Stimulated activated CD8-positive, alpha-beta memory T cell treated with anti-CD3 and anti-CD28 coated beads, Interleukin-12 subunit alpha, Interleukin-12 subunit beta, amount 100 ng/mL, for 24 hours (primary cell): ENCODE results near the gene CLN3.
"Not testable (repeated sequence)": the region's sequence is repeated elsewhere in the genome, so short reads cannot be mapped to it uniquely, and the experiment has no call there.

Experiments used
- DNase-seq: peaks from one replicate; pipeline ENCODE4 v3.0.0-alpha.2; 2020; ENCODE audit errors: extremely low read depth

CLN3 gene

DNA sequence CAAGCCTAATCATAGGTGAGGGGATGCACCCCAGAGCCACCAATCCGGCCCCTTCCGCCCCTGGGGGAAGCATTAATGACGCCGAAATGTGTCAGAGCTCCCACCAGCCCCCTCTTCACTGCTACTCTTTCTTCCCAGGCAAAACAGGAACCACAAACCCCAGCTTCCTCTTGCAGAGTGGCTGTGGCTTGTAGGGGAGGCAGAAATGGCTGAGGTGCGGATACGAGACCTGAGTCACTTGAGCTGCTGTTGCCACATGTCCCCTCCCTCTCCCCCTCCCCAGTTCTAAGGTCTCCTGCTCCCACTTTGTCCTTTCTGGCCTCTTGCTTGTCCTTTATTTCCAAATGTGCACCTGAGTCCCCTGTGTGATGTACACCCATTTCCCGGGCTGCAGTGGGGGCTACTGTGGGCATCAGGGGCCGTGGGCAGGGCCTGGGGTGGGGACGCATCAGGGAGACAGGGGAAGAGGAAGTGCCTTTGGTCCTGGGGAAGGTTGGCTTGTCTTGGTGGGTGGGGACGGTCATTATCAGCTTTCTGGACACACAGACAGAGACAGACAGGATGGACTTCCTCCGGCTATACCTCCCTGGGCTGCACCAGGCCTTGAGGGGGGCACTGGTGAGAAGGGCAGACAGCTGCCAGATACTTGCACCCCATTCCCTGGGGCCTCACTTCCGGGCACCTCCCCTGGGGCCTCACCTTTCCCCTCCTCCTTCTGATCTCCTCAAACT lies 2.4 kb upstream of the CLN3 start, which contains the start of gene APOBR:
APOBR (plus strand) TSS at position 523 of the 731 bp plus-strand sequence; CDS start at position 562, 39 bp downstream.
- DNase-seq: peak; percentile 68

DNA sequence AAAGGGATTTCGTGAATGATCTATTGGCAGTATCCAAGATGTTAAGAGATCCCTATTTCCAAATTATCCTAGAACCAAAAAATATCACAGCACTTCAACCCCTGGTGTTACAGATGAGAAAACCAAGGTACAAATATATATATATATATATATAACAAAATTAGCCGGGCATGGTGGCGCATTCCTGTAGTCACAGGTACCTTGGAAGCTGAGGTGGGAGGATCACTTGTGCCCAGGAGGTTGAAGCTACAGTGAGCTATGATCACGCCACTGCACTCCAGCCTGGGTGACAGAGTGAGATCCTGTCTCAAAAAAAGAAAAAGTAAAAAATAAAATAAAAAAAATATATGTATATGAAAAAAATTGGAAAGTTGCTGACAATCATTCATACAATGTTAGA lies 637 bp upstream of the CLN3 start:
- DNase-seq: no peak

DNA sequence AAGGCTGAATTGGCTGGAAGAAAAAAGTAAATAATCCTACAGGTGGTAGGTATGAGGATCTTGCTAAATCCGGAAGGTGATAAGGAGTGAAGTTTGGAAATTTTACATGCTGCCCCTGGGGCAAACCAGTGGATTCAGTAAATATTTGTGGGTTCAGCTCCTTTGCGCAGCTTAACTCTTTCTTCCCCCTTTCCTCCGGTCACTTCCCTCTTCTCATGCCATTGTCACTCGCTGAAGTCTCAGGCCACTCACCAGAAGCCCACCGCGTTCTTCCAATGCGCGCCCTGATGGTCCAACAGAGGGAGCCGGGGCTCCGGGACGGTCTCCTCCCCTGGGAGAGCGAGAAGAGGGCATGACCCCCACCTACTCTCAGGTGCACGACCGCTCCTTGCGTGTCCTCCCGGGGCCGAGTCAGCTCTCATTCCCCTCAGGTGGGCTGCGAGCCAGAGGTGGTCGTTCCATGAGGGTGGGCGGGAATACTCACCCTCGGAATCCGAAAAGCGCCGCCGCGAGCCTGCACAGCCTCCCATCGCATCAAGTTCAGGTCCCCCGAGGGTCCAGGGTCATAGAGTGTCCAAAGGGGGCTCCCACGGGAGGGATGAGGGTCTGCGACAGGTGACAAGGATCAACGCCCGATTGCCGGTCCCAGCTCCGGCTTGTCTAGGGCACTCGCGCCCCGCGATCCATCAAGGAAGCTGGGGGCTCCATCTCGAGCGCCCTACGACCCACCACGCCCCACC lies 474 bp downstream of the CLN3 start:
- DNase-seq: no peak

DNA sequence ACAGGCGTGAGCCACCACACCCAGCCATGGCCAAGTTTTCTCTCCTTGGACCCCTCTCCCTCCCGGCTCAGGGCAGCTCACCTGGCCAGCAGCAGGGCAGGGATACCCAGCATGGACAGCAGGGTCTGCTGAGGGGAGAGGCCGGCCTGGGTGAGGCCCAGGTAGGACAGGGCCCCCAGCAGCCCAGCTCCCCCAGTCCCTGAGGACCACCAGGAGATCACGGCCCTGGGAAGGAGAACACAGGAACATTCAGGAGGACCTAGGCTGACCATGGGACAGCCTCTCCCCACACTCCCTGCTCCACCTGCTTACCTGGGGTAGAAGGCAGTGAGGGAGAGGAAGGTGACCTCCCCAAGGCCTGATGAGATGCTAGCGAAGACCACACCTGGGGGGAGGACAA lies 5.6 kb downstream of the CLN3 start:
- DNase-seq: no peak

DNA sequence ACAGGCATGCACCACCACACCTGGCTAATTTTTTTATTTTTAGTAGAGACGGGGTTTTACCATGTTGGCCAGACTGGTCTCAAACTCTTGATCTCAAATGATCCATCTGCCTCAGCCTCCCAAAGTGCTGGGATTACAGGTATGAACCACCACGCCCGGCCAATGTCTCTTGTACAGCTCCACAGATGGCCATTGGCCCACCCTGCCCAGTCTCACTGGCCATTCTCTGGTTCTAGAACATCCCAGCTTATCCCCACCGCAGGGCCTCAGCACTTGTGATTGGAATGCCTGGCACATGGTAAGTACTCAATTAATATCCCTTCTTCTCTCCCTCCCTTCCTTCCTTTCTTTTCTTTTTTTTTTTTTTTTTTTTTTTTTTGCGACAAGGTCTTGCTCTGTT lies 8.5 kb downstream of the CLN3 start:
- DNase-seq: not testable (repeated sequence)

DNA sequence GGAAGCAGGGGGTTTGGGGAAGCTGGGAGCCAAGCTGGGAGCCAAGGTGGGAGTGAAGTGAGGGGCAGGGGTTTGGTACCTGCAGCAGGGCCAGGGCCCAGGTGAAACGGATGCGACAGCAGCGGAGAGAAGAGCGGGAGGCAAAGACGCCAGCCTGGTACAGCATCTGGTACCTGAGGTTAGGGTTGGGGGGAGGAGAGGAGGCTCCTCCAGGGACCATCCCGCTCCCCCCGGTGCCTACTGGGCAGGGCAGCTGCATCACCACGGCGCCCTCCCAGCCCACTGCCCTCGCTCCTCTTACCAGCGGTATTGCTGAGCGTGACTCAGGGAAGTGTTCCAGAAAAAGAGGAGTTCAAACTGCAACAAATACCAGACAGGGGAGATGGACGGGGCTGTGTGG lies 9.8 kb downstream of the CLN3 start:
- DNase-seq: no peak

DNA sequence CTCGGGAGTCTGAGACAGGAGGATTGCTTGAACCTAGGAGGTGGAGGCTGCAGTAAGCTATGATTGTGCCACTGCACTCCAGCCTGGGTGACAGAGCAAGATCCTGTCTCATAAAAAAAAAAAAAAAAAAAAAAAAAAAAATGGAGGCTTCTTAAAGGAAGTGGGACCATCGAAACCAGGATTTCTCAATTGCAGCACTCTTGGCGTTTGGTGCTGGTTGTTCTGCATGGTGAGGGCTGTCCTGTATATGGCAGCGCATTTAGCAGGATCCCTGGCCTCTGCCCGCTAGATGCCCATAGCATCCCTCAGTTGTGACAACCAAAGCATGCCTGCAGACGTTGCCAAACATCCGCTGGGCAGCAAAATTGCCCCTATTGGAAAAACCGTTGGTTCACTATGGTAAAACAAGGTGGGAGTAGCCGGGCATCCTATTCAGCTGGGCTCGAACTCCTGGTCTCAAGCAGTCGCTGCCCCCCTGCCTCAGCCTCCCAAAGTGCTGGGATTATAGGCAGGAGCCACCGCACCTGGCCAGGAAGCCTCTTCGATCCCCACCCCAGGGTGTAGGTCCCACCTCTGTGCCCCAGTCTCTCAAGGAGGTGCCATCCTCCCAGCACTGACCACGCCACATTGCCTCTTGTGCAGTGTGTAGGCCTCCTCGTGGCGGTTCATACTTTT lies 13.2 kb downstream of the CLN3 start:
- no peak for DNase-seq

DNA sequence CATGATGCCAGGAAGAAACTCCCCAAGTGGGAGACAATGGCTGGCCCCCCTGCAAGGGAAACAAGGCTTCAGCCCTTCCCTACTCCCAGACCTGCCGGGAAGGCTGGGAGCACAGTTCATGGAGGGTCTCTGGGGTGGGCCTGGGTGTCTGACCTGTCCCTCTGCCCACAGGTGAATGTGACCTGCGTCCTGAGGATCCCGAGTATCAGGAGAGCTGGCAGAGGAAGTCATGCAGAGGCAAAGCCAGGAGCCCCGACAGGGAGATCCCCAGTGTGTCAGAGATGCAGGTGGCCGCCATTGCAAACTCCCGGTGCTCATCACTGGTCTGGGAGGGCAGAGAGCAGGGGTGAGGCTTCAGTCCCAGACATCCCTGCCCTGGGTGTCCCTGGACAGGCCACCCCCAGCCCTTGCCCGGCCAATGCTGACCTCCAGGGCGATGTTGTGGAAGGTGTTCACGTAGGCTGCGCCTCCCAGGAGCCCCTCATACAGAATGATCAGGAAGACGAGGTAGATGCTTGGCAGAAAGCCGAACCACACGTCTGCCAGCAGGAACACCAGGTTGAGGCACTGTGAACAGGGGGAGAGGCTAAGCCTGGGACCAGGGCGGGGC lies 14.5 kb downstream of the CLN3 start:
- no peak for DNase-seq

DNA sequence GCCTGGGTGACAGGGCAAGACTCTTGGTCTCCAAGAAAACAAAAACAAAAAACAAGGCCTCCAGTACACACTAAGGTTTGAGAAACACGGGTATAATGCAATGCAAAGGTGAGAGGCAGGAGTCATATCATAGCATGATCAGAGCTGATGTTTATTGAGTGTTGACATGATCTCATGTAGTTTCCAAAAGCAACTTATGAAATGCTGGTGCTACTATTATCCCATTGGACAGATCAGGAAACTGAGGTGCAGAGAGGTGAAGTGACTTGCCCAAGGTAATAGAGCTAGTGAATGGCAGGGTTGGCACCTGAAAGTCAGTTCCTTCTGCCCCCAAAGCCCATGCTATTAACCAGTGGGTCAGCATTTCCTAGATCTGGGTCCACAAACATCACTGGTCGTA lies 16.7 kb downstream of the CLN3 start:
- DNase-seq: no peak

DNA sequence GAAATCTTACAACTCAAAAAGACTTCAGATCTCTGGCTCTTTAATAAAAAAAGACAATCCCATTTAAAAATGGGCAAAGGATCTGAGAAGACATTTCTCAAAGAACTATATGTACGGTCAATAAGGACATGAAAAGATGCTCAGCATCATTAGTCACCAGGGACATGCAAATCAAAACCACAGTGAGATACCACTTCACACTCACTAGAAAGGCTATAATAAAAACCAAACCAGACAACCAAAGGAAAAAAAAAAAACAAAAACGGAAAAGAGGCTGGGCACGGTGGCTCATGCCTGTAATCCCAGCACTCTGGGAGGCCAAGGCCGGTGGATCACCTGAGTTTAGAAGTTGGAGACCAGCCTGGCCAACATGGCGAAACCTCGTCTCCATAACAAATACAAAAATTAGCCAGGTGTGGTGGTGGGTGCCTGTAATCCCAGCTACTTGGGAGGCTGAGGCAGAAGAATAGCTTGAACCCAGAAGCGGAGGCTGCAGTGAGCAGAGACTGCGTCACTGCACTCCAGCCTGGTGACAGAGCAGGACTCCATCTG lies 18.1 kb downstream of the CLN3 start:
- no peak for DNase-seq

DNA sequence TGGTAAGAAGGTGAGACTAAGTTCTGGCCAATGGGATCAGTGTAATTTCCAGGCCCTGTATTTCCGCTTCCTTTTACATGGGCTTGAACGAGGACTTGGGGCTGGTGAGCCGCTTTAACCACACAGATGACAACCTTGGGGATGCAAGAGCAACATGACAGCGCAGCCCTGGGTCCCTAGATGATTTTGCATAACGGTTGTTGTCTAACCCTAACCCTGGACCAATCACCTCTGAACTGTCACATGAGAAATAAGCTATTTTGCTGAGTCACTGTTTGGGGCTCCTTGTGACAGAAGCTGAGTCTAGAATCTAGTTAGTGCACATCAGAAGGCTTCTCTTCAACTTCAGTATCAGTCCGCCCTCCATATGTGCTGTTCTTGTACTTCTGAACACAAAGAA lies 44.8 kb downstream of the CLN3 start:
- DNase-seq: not testable (repeated sequence)

DNA sequence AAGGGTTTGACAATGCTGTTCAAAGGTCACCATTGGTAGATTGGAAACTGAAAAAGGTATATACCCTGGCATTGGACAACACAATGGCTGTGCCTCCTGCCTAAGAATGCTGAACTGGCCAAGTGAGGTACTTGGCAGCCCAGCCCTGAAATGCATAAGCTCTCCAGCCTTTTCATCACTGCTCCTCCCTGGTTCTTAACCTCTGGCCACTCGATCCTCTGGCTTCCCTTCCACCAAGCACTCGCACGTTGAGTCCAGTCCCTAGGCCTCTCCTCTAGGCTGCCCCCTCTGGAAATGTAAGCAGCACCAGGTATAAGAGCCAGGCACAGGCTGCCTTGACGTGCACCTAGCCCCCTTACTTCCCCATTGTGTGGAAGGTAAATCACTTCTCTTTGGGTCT lies 45.5 kb downstream of the CLN3 start:
- not testable (repeated sequence) for DNase-seq

DNA sequence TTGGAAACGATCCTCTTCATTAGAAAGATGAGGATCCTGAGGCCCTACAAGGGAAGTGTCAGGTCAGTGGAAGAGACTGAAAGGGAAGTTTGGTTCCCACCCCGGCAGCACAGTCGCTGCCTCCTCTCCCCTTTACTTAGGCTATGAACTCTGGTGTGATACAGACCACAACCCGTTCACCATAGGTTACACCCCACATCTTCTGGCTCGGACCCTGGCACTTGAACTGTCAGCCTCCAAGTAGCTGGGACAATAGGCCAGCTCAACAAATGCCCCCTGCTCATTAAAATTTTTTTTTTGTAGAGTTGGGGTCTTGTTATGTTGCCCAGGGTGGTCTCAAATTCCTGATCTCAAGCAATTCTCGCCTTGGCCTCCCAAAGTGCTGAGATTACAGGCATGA lies 47.9 kb downstream of the CLN3 start:
- DNase-seq: not testable (repeated sequence)

DNA sequence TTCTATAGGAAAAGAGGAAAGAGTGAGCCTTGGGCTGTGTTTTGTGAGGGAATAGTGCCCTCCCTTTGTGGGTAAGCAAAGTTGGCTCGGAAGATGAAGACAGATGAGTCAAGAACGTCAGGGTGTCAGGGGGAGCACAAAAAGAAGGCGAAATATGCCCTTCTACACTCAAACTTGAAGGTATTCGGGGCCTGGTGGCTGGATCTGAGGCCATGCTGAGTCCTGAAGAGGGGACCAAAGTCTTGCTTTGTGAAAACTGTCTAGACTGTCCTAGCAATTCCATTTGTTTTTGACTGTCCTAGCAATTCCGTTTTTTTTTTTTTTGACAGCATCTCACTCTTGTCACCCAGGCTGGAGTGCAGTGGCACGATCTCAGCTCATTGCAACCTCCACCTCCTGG lies 53.0 kb downstream of the CLN3 start:
- not testable (repeated sequence) for DNase-seq

DNA sequence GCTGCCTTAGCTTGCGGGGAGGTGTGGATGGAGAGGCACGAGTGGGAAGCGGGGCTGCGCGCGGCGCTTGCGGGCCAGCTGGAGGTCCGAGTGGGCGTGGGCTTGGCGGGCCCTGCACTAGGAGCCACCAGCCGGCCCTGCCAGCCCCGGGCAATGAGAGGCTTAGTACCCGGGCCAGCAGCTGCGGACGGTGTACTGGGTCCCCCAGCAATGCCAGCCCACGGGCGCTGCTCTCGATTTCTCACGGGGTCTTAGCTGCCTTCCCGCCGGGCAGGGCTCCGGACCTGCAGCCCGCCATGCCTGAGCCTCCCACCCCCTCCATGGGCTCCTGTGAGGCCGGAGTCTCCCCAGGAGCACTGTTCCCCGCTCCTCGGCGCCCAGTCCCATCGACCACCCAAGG lies 56.5 kb downstream of the CLN3 start:
- not testable (repeated sequence) for DNase-seq
